ENCODE data around the gene MED28. TPM values are rescaled to one million over a fixed set of nuclear protein-coding genes. Genes with fewer than 3 reads are reported as not detected.
"Not testable (repeated sequence)": the region's sequence is repeated elsewhere in the genome, so short reads cannot be mapped to it uniquely, and the experiment has no call there.

Gene MED28
- total and polyA plus RNA-seq, 2 donors, result 17.4 to 46.1 TPM

GRCh38 chr4:17650406-17650805 lies 36.0 kb downstream of the MED28 start:
- DNase-seq (ENCODE audit: low read depth in 6 of 9, low spot score in 9 of 9), result no peak

GRCh38 chr4:17654701-17655100 lies 40.3 kb downstream of the MED28 start:
- Histone ChIP-seq H3K4me3 (ENCODE audit: low read length in 2 of 2) (no peak overlapping the region), H3K9me3 (ENCODE audit: control insufficient read depth in 2 of 2, insufficient read depth in 1 of 2, low read length in 1 of 2) (no peaks in the 10 kb centered on the region), H3K27ac (ENCODE audit: low read depth in 1 of 2, low read length in 1 of 2) (no peak overlapping the region), H3K4me1 (ENCODE audit: control insufficient read depth in 2 of 2, insufficient read depth in 2 of 2, low read length in 2 of 2) (peaks cover 0 to 10% of the 10 kb centered on the region in 2 donors), H3K36me3 (ENCODE audit: control insufficient read depth in 2 of 2, insufficient read depth in 2 of 2, low read length in 1 of 2) (no peaks in the 10 kb centered on the region), H3K27me3 (ENCODE audit: control insufficient read depth in 2 of 2, insufficient read depth in 1 of 2, low read length in 1 of 2) (peaks cover 0 to 13% of the 10 kb centered on the region in 2 donors)
- 92% methylated on average over 8 of the region's 8 CpGs for WGBS
- DNase-seq (ENCODE audit: low read depth in 6 of 9, low spot score in 9 of 9), result no peak

More at GRCh38 chr4:17650406-17650805, 36.0 kb downstream of the MED28 start:
- Histone ChIP-seq H3K27ac (ENCODE audit: low read depth in 1 of 2, low read length in 1 of 2) (no peak overlapping the region), H3K27me3 (ENCODE audit: control insufficient read depth in 2 of 2, insufficient read depth in 1 of 2, low read length in 1 of 2) (peaks cover 0 to 9% of the 10 kb centered on the region in 2 donors), H3K4me1 (ENCODE audit: control insufficient read depth in 2 of 2, insufficient read depth in 2 of 2, low read length in 2 of 2) (peaks cover 0 to 10% of the 10 kb centered on the region in 2 donors), H3K36me3 (ENCODE audit: control insufficient read depth in 2 of 2, insufficient read depth in 2 of 2, low read length in 1 of 2) (no peaks in the 10 kb centered on the region), H3K9me3 (ENCODE audit: control insufficient read depth in 2 of 2, insufficient read depth in 1 of 2, low read length in 1 of 2) (no peaks in the 10 kb centered on the region), H3K4me3 (ENCODE audit: low read length in 2 of 2) (no peak overlapping the region)
- 96% methylated on average over 2 of the region's 2 CpGs for WGBS

DNA sequence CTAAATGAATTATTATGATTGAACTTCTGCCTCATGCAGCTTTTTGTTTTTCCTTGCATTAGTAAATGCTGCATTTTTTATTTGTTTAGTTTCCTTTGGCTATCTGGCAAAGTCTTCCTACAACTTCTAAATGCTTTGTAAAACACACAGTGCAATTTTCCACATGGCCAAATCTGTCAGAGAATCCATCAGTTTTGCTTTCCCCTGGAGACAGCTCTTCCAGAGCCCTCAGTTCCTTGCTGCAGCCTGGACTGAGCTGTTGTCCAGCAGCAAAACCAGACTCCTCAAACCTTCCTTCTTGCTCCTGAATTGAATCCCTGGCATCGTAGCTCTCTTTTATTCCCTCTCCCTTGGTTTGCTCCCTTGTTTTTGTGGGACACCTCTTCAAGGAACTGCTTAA lies 42.6 kb downstream of the MED28 start:
- H3K27me3 ChIP-seq (ENCODE audit: control insufficient read depth in 2 of 2, insufficient read depth in 1 of 2, low read length in 1 of 2), result peaks cover 0 to 9% of the 10 kb centered on the region in 2 donors
- H3K4me1 ChIP-seq (ENCODE audit: control insufficient read depth in 2 of 2, insufficient read depth in 2 of 2, low read length in 2 of 2), result peaks cover 0 to 6% of the 10 kb centered on the region in 2 donors
- no peaks in the 10 kb centered on the region for H3K36me3 ChIP-seq (ENCODE audit: control insufficient read depth in 2 of 2, insufficient read depth in 2 of 2, low read length in 1 of 2)
- no peak overlapping the region for H3K27ac ChIP-seq (ENCODE audit: low read depth in 1 of 2, low read length in 1 of 2)
- DNase-seq (ENCODE audit: low read depth in 6 of 9, low spot score in 9 of 9), result no peak
- 97% methylated on average over 1 of the region's 1 CpG for WGBS
- no peak overlapping the region for H3K4me3 ChIP-seq (ENCODE audit: low read length in 2 of 2)
- H3K9me3 ChIP-seq (ENCODE audit: control insufficient read depth in 2 of 2, insufficient read depth in 1 of 2, low read length in 1 of 2), result no peaks in the 10 kb centered on the region

GRCh38 chr4:17657849-17658248 lies 43.4 kb downstream of the MED28 start:
- WGBS, result 88% methylated on average over 9 of the region's 9 CpGs
- Histone ChIP-seq H3K27ac (ENCODE audit: low read depth in 1 of 2, low read length in 1 of 2) (no peak overlapping the region), H3K36me3 (ENCODE audit: control insufficient read depth in 2 of 2, insufficient read depth in 2 of 2, low read length in 1 of 2) (no peaks in the 10 kb centered on the region), H3K27me3 (ENCODE audit: control insufficient read depth in 2 of 2, insufficient read depth in 1 of 2, low read length in 1 of 2) (peaks cover 0 to 9% of the 10 kb centered on the region in 2 donors), H3K4me3 (ENCODE audit: low read length in 2 of 2) (no peak overlapping the region), H3K9me3 (ENCODE audit: control insufficient read depth in 2 of 2, insufficient read depth in 1 of 2, low read length in 1 of 2) (no peaks in the 10 kb centered on the region), H3K4me1 (ENCODE audit: control insufficient read depth in 2 of 2, insufficient read depth in 2 of 2, low read length in 2 of 2) (no peaks in the 10 kb centered on the region)
- no peak for DNase-seq (ENCODE audit: low read depth in 6 of 9, low spot score in 9 of 9)

DNA sequence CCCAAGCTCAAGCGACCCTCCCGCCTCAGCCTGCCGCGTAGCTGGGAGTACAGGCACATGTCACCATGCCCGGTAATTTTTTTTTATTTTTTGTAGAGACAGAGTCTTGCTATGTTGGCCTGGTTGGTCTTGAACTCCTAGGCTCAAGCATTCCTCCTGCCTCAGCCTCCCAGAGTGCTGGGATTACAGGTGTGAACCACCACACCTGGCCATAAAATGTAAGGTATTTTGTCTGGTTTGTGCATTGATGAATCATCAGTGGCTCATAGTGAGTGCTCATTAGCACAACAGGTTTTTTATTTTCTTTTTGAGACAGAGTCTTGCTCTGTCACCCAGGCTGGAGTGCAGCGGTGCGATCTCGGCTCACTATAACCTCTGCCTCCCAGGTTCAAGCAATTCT lies 44.8 kb downstream of the MED28 start:
- H3K4me1 ChIP-seq (ENCODE audit: control insufficient read depth in 2 of 2, insufficient read depth in 2 of 2, low read length in 2 of 2); H3K27ac ChIP-seq (ENCODE audit: low read depth in 1 of 2, low read length in 1 of 2); H3K36me3 ChIP-seq (ENCODE audit: control insufficient read depth in 2 of 2, insufficient read depth in 2 of 2, low read length in 1 of 2); H3K4me3 ChIP-seq (ENCODE audit: low read length in 2 of 2); DNase-seq (ENCODE audit: low read depth in 6 of 9, low spot score in 9 of 9); H3K27me3 ChIP-seq (ENCODE audit: control insufficient read depth in 2 of 2, insufficient read depth in 1 of 2, low read length in 1 of 2); H3K9me3 ChIP-seq (ENCODE audit: control insufficient read depth in 2 of 2, insufficient read depth in 1 of 2, low read length in 1 of 2): not testable (repeated sequence)
- 99% methylated on average over 8 of the region's 8 CpGs for WGBS

DNA sequence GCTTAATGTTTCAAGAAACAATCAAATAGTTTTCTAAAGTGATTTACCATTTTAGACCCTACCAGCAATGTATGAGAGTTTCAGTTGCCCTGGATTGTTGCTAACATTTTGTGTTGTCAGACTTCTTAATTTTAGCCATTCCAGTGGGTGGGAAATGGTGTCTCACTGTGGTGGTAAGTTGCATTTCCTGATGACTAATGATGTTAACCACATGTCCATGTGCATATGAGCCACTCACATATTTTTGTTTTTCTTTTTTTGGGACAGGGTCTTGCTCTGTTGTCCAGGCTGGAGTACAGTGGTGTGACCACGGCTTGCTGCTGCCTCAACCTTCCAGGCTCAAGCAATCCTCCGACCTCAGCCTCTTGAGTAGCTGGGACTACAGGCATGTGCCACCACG lies 48.3 kb downstream of the MED28 start:
- H3K9me3 ChIP-seq (ENCODE audit: control insufficient read depth in 2 of 2, insufficient read depth in 1 of 2, low read length in 1 of 2), result no peaks in the 10 kb centered on the region

GRCh38 chr4:17664755-17665154 lies 50.3 kb downstream of the MED28 start:
- Histone ChIP-seq H3K36me3 (ENCODE audit: control insufficient read depth in 2 of 2, insufficient read depth in 2 of 2, low read length in 1 of 2) (no peaks in the 10 kb centered on the region), H3K4me3 (ENCODE audit: low read length in 2 of 2) (no peak overlapping the region), H3K4me1 (ENCODE audit: control insufficient read depth in 2 of 2, insufficient read depth in 2 of 2, low read length in 2 of 2) (no peaks in the 10 kb centered on the region), H3K9me3 (ENCODE audit: control insufficient read depth in 2 of 2, insufficient read depth in 1 of 2, low read length in 1 of 2) (no peaks in the 10 kb centered on the region), H3K27me3 (ENCODE audit: control insufficient read depth in 2 of 2, insufficient read depth in 1 of 2, low read length in 1 of 2) (no peaks in the 10 kb centered on the region), H3K27ac (ENCODE audit: low read depth in 1 of 2, low read length in 1 of 2) (no peak overlapping the region)
- DNase-seq (ENCODE audit: low read depth in 6 of 9, low spot score in 9 of 9), result no peak
- 35% methylated on average over 4 of the region's 4 CpGs for WGBS

More for the DNA sequence above, 48.3 kb downstream of the MED28 start:
- WGBS, result 94% methylated on average over 3 of the region's 3 CpGs
- DNase-seq (ENCODE audit: low read depth in 6 of 9, low spot score in 9 of 9), result no peak
- Histone ChIP-seq H3K27me3 (ENCODE audit: control insufficient read depth in 2 of 2, insufficient read depth in 1 of 2, low read length in 1 of 2) (peaks cover 0 to 5% of the 10 kb centered on the region in 2 donors), H3K4me3 (ENCODE audit: low read length in 2 of 2) (no peak overlapping the region), H3K36me3 (ENCODE audit: control insufficient read depth in 2 of 2, insufficient read depth in 2 of 2, low read length in 1 of 2) (no peaks in the 10 kb centered on the region), H3K27ac (ENCODE audit: low read depth in 1 of 2, low read length in 1 of 2) (no peak overlapping the region), H3K4me1 (ENCODE audit: control insufficient read depth in 2 of 2, insufficient read depth in 2 of 2, low read length in 2 of 2) (no peaks in the 10 kb centered on the region)

- Histone ChIP-seq H3K27me3 (ENCODE audit: control insufficient read depth in 2 of 2, insufficient read depth in 1 of 2, low read length in 1 of 2) (no peaks in the 10 kb centered on the region), H3K4me3 (ENCODE audit: low read length in 2 of 2) (no peak overlapping the region), H3K9me3 (ENCODE audit: control insufficient read depth in 2 of 2, insufficient read depth in 1 of 2, low read length in 1 of 2) (no peaks in the 10 kb centered on the region), H3K27ac (ENCODE audit: low read depth in 1 of 2, low read length in 1 of 2) (no peak overlapping the region), H3K36me3 (ENCODE audit: control insufficient read depth in 2 of 2, insufficient read depth in 2 of 2, low read length in 1 of 2) (no peaks in the 10 kb centered on the region), H3K4me1 (ENCODE audit: control insufficient read depth in 2 of 2, insufficient read depth in 2 of 2, low read length in 2 of 2) (no peaks in the 10 kb centered on the region)
- no peak for DNase-seq (ENCODE audit: low read depth in 6 of 9, low spot score in 9 of 9)
- 69% methylated on average over 1 of the region's 1 CpG for WGBS
Observed at GRCh38 chr4:17665346-17665745, 50.9 kb downstream of the MED28 start.

GRCh38 chr4:17665852-17666251 lies 51.4 kb downstream of the MED28 start:
- Histone ChIP-seq H3K4me3 (ENCODE audit: low read length in 2 of 2) (no peak overlapping the region), H3K4me1 (ENCODE audit: control insufficient read depth in 2 of 2, insufficient read depth in 2 of 2, low read length in 2 of 2) (no peaks in the 10 kb centered on the region), H3K27ac (ENCODE audit: low read depth in 1 of 2, low read length in 1 of 2) (no peak overlapping the region), H3K36me3 (ENCODE audit: control insufficient read depth in 2 of 2, insufficient read depth in 2 of 2, low read length in 1 of 2) (no peaks in the 10 kb centered on the region), H3K9me3 (ENCODE audit: control insufficient read depth in 2 of 2, insufficient read depth in 1 of 2, low read length in 1 of 2) (no peaks in the 10 kb centered on the region), H3K27me3 (ENCODE audit: control insufficient read depth in 2 of 2, insufficient read depth in 1 of 2, low read length in 1 of 2) (no peaks in the 10 kb centered on the region)
- DNase-seq (ENCODE audit: low read depth in 6 of 9, low spot score in 9 of 9), result no peak
- 81% methylated on average over 3 of the region's 3 CpGs for WGBS

DNA sequence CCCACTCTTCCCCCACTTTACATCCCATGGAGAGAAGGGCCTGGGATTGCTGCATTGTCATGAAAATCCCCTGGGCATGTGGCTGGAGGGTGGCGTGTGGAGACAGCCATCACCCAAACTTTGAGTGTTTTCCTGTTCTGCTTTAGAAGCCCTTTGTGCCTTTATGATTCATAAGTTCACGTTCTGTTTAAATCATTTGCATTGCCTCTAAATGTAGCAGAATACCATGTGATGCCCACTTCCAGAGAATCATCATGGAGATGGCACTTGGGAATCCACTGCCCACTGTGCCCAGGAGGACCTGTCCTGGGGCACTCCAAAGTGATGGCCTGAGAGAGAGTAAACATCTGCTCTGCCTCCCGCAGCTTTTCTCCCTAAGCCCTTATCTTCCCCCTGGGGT lies 52.8 kb downstream of the MED28 start:
- Histone ChIP-seq H3K4me3 (ENCODE audit: low read length in 2 of 2) (no peak overlapping the region), H3K4me1 (ENCODE audit: control insufficient read depth in 2 of 2, insufficient read depth in 2 of 2, low read length in 2 of 2) (no peaks in the 10 kb centered on the region), H3K27ac (ENCODE audit: low read depth in 1 of 2, low read length in 1 of 2) (no peak overlapping the region), H3K9me3 (ENCODE audit: control insufficient read depth in 2 of 2, insufficient read depth in 1 of 2, low read length in 1 of 2) (no peaks in the 10 kb centered on the region), H3K27me3 (ENCODE audit: control insufficient read depth in 2 of 2, insufficient read depth in 1 of 2, low read length in 1 of 2) (no peaks in the 10 kb centered on the region), H3K36me3 (ENCODE audit: control insufficient read depth in 2 of 2, insufficient read depth in 2 of 2, low read length in 1 of 2) (no peaks in the 10 kb centered on the region)
- DNase-seq (ENCODE audit: low read depth in 6 of 9, low spot score in 9 of 9), result no peak
- WGBS, result 92% methylated on average over 3 of the region's 3 CpGs
